ENCODE results near the gene GAS2L1.

The GAS2L1 gene

GRCh38 chr22:29310065-29310862, 3.8 kb downstream of the GAS2L1 start:
- no peak for DNase-seq

- DNase-seq = peak; percentile 60 to 86
Measured at GRCh38 chr22:29310863-29311339, 4.5 kb downstream of the GAS2L1 start.

GRCh38 chr22:29311464-29312217, 5.2 kb downstream of the GAS2L1 start:
- DNase-seq = no peak

GRCh38 chr22:29312218-29313125, 6.0 kb downstream of the GAS2L1 start:
- DNase-seq = no peak

GRCh38 chr22:29313126-29313575, 6.7 kb downstream of the GAS2L1 start:
- DNase-seq = peak; percentile 13 to 18

GRCh38 chr22:29313576-29314466, 7.4 kb downstream of the GAS2L1 start:
- no peak for DNase-seq

- no peak for DNase-seq
Measured at GRCh38 chr22:29314537-29315285, 8.3 kb downstream of the GAS2L1 start.

GRCh38 chr22:29315286-29316140, 9.1 kb downstream of the GAS2L1 start, which contains the start of gene RASL10A:
Gene RASL10A (minus strand): TSS chr22:29315697. CDS start chr22:29315246, 451 bp downstream.
- no peak for DNase-seq

GRCh38 chr22:29316141-29316828, 9.8 kb downstream of the GAS2L1 start:
- DNase-seq = no peak

GRCh38 chr22:29317827-29318454, 11.5 kb downstream of the GAS2L1 start:
- DNase-seq = no peak

- no peak for DNase-seq
Measured at GRCh38 chr22:29319072-29319471, 12.6 kb downstream of the GAS2L1 start.

- DNase-seq = no peak
Measured at GRCh38 chr22:29320546-29320945, 14.1 kb downstream of the GAS2L1 start.

- no peak for DNase-seq
Measured at GRCh38 chr22:29323641-29324040, 17.2 kb downstream of the GAS2L1 start.

GRCh38 chr22:29325356-29325755, 18.9 kb downstream of the GAS2L1 start:
- DNase-seq = no peak

- no peak for DNase-seq
Measured at GRCh38 chr22:29325785-29326315, 19.4 kb downstream of the GAS2L1 start.

GRCh38 chr22:29326481-29326880, 20.0 kb downstream of the GAS2L1 start:
- DNase-seq = no peak

GRCh38 chr22:29327089-29327764, 20.8 kb downstream of the GAS2L1 start:
- no peak for DNase-seq

- DNase-seq = no peak
Measured at GRCh38 chr22:29328055-29328454, 21.6 kb downstream of the GAS2L1 start.
